Stimulated activated CD4-positive, alpha-beta T cell treated with anti-CD3 and anti-CD28 coated beads, TNF-alpha, amount 100 ng/mL, for 48 hours (primary cell): ENCODE data around the gene EMILIN1.
A peak's percentile ranks its signal among the peaks of the same experiment; 100 is the strongest.

Experiments used
- DNase-seq, 3 donors: peaks; one replicate each; pipeline ENCODE4 v3.0.0-alpha.2; 2020; ENCODE audit warnings: low read depth in 3 of 3

The EMILIN1 gene

GRCh38 chr2:27080140-27080469 is 1.7 kb downstream of the EMILIN1 start:
- no peak for DNase-seq

GRCh38 chr2:27080603-27080936 is 2.2 kb downstream of the EMILIN1 start:
- no peak for DNase-seq

GRCh38 chr2:27081984-27082772 is 3.8 kb downstream of the EMILIN1 start:
- no peak for DNase-seq

GRCh38 chr2:27082773-27083409 is 4.5 kb downstream of the EMILIN1 start:
- no peak for DNase-seq

GRCh38 chr2:27083410-27084296 is 5.2 kb downstream of the EMILIN1 start:
- no peak for DNase-seq

DNA sequence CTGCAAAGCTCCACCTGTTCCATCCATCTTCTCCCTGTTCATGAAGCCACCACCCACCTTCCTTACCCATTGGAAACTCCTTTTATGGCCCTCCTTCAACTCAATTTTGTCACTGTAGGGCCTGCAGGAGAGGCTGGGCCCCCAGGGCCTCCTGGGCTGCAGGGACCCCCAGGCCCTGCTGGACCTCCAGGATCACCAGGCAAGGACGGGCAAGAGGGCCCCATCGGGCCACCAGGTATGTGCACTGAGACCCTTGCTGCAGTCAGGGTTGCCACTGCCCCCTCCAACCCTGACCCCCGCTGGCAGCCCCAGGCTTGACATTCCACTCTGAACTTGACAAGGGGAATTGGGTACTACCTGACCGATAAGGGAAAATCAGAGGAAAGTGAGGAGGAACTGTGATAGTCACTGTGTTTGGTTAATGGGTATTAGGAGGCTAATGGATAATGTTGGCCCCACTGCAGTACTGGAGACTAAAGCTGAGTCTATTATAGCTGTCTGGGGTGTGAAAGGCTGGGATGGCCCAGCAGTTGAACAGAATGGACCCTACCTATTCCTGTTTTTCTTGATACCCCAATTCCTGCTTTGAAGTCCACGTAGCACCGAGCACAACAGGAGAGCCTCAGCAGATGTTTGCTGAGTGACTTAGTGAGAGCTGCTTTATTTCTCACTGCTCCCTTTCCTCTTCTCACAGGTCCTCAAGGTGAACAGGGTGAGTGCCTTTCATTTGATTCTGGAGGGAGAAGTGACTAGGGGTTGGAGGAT is 6.1 kb downstream of the EMILIN1 start:
- DNase-seq = no peak

- no peak for DNase-seq
Observed at GRCh38 chr2:27085062-27085672, 6.8 kb downstream of the EMILIN1 start.

DNA sequence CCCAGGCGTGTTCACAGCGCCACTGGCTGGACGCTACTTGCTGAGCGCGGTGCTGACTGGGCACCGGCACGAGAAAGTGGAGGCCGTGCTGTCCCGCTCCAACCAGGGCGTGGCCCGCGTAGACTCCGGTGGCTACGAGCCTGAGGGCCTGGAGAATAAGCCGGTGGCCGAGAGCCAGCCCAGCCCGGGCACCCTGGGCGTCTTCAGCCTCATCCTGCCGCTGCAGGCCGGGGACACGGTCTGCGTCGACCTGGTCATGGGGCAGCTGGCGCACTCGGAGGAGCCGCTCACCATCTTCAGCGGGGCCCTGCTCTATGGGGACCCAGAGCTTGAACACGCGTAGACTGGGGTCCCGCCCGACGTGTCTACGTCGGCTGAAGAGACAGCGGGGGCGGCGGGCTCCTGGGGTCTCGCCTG is 7.3 kb downstream of the EMILIN1 start:
- DNase-seq = no peak

- peak; percentile 94 to 97 (median 96) for DNase-seq
Observed at GRCh38 chr2:27086090-27086723, 7.8 kb downstream of the EMILIN1 start.

DNA sequence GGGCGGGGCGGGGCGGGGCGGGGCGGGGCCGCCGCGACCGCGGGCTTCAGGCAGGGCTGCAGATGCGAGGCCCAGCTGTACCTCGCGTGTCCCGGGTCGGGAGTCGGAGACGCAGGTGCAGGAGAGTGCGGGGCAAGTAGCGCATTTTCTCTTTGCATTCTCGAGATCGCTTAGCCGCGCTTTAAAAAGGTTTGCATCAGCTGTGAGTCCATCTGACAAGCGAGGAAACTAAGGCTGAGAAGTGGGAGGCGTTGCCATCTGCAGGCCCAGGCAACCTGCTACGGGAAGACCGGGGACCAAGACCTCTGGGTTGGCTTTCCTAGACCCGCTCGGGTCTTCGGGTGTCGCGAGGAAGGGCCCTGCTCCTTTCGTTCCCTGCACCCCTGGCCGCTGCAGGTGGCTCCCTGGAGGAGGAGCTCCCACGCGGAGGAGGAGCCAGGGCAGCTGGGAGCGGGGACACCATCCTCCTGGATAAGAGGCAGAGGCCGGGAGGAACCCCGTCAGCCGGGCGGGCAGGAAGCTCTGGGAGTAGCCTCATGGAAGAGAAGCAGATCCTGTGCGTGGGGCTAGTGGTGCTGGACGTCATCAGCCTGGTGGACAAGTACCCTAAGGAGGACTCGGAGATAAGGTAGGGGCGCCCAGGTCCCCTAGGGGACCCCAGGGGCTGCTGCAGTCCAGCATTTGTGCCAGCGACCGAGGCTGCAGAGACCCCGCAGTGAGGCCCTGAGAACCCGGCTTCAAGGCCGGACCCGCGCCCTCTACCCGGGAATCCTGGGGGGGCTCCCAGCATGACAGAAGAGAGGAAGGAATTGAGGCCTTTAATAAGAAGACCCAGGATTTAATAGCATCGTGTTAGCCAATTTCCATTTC is 8.5 kb downstream of the EMILIN1 start, which contains the start of gene KHK:
KHK (plus strand) TSS at position 49 of the 870 bp plus-strand sequence; CDS start at position 537, 488 bp downstream.
- peak in 1 of 3 donors; percentile 14 for DNase-seq

GRCh38 chr2:27087823-27088410 is 9.5 kb downstream of the EMILIN1 start:
- DNase-seq = no peak

- DNase-seq = no peak
Observed at GRCh38 chr2:27088634-27089033, 10.2 kb downstream of the EMILIN1 start.

DNA sequence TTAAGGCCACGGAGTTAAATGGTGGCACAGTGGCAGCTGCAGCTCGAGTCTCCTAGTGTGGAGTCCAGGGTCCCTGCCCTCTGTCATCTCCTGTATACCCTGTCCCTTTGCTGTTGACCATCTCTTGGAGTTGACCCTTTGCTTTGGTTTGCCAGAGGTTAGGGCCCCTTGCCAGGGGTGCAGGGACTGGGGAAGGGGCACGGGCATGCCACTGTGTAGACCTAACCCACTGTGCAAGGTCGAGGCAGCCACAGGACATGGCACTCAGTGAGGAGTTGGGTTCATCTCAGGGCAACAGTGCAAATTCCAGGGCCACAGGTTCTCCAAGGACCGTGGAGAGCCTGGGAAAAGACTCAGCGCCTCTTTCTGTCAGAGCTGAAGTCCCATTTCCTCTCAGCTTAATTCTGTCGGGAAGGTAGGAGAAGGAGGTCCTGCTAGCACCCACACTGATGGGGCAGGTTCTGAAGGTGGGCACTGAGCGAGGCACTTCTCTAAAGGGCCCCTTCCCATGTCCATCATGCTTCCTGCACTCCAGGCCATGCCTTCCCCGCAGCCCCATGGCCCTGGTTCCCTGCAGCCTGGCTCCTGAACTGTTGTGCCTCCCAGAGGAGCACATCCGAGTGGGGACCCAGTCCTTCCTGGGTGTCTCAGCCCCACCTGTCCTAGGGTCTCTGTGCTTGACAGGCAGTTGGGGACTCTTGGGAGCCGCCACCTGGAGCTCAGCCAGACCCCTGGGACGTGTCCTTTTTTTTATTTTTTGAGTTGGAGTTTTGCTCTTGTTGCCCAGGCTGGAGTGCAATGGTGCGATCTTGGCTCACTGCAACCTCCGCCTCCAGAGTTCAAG is 10.9 kb downstream of the EMILIN1 start:
- DNase-seq = no peak

DNA sequence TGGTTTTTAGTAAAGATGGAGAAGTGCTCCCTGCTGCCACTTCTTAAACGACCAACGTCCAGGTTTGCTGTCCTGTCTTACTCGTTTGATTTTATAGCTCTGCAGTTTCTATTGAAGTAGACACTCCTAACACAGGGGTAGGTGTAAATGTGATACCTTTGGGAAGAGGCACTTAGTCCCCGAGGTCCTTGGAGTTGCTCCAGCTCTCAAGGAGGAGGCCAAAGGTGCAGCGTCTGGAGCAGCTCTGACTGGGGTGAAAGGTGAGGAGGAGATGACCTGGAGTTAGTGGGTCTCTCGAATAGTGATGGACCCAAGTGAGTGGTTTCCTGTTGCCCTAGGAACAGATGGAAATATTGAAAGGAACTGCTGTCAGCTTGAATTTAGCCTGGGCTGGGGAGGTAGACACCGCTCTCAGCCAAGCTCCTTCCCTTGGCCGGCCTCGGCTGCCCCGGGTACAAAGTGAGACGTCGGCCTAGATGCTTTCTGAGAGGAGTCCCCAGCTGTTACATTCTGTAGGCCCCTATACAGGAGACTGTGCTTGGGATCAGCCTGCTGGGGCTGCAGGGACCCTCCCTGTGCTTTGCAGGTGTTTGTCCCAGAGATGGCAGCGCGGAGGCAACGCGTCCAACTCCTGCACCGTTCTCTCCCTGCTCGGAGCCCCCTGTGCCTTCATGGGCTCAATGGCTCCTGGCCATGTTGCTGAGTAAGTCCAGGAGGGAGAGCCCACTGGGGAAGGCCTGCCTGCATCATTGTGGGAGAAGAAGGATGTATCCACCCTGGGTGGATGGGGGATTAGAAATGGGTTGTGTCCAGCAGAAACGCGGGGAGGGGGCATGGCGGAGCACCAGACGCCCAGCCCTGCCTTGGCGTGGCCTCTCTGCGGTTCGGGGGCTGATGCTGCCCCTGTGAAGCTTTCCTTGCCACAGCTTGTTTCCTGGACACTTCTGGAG is 13.6 kb downstream of the EMILIN1 start:
- DNase-seq = no peak

GRCh38 chr2:27092696-27093429 is 14.4 kb downstream of the EMILIN1 start:
- no peak for DNase-seq
